Measurements from ENCODE around the gene CSK. TPM values are rescaled to one million over a fixed set of nuclear protein-coding genes. Genes with fewer than 3 reads are reported as not detected.

The CSK gene
- total RNA-seq, 2 experiments from 2014 or later = 112 to 355 TPM

GRCh38 chr15:74804935-74805334 lies 23.1 kb downstream of the CSK start:
- Histone ChIP-seq H3K4me3 (ENCODE audit: low read depth, low read length, poor library complexity, severe bottlenecking) (no peak overlapping the region), H3K36me3 (ENCODE audit: insufficient read depth, low read length) (peaks cover 59% of the 10 kb centered on the region), H3K79me2 (ENCODE audit: insufficient read depth, low read depth, low read length) (no peaks in the 10 kb centered on the region), H3K4me2 (ENCODE audit: low read length) (no peak overlapping the region), H3K9me3 (ENCODE audit: low read length) (no peaks in the 10 kb centered on the region), H3K4me1 (ENCODE audit: insufficient read depth, low read length, poor library complexity, severe bottlenecking) (peaks cover 18% of the 10 kb centered on the region), H4K20me1 (ENCODE audit: insufficient read depth, low read length) (no peaks in the 10 kb centered on the region), H3K27ac (ENCODE audit: low read depth, low read length, poor library complexity, severe bottlenecking) (no peak overlapping the region), H2AFZ (ENCODE audit: low read length) (no peak overlapping the region), H3K9me2 (ENCODE audit: insufficient read depth, low read length) (no peaks in the 10 kb centered on the region)
- TF ChIP-seq CTCF (conservative IDR thresholded peaks at IDR 0.05; ENCODE audit: low read length) (no peak), EZH2phosphoT487 (IDR thresholded peaks at IDR 0.05; ENCODE audit: borderline replicate concordance, low read depth, low read length) (no peak)
- no peak for DNase-seq (ENCODE audit: low spot score)
- POLR2A ChIA-PET = interaction anchor here (0.8 to 1.9 kb wide), 3 partner anchors 24 to 31 kb away, joined by 3 to 5 read pairs (median 3); no protein-coding TSS in a partner anchor
- intact Hi-C loops (cut with micrococcal nuclease; ENCODE audit: unreplicated experiment) = no loop called here
- CTCF ChIA-PET (ENCODE audit: unreplicated experiment) = no interaction called here
- no TSS peak for BruUV-seq (replicated peaks)

DNA sequence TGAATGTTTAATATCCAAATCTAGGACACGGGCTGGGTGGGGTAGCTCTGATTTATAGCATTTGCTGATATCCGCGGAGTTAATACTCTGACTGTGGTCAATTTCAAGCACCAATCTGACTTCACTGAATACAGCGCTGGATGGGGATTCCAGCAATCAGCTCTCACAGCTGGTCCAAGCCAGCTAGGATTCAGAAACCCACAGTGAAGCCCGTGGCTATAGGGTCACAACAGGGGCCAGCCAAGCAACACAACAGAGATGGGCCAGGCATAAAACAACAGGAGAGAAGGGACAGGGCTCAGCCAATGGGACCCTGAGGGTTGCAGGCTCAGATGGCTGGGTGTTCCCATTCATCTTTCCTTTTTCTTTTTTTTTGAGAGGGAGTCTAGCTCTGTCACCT lies 25.4 kb downstream of the CSK start:
- no peak overlapping the region for H3K4me2 ChIP-seq (ENCODE audit: low read length)
- no peak for TF ChIP-seq EZH2phosphoT487 (IDR thresholded peaks at IDR 0.05; ENCODE audit: borderline replicate concordance, low read depth, low read length)
- TF ChIP-seq CTCF (conservative IDR thresholded peaks at IDR 0.05; ENCODE audit: low read length) = no peak
- peaks cover 35% of the 10 kb centered on the region for H3K36me3 ChIP-seq (ENCODE audit: insufficient read depth, low read length)
- POLR2A ChIA-PET = interaction anchor here (0.6 to 1.9 kb wide), 5 partner anchors 14 to 257 kb away, joined by 3 to 5 read pairs (median 4); no protein-coding TSS in a partner anchor
- no peak for DNase-seq (ENCODE audit: low spot score)
- H2AFZ ChIP-seq (ENCODE audit: low read length) = no peak overlapping the region
- H3K79me2 ChIP-seq (ENCODE audit: insufficient read depth, low read depth, low read length) = no peaks in the 10 kb centered on the region
- H4K20me1 ChIP-seq (ENCODE audit: insufficient read depth, low read length) = no peaks in the 10 kb centered on the region
- no peaks in the 10 kb centered on the region for H3K9me2 ChIP-seq (ENCODE audit: insufficient read depth, low read length)
- H3K4me3 ChIP-seq (ENCODE audit: low read depth, low read length, poor library complexity, severe bottlenecking) = no peak overlapping the region
- no peak overlapping the region for H3K27ac ChIP-seq (ENCODE audit: low read depth, low read length, poor library complexity, severe bottlenecking)
- H3K4me1 ChIP-seq (ENCODE audit: insufficient read depth, low read length, poor library complexity, severe bottlenecking) = peaks cover 12% of the 10 kb centered on the region
- no peaks in the 10 kb centered on the region for H3K9me3 ChIP-seq (ENCODE audit: low read length)
- CTCF ChIA-PET (ENCODE audit: unreplicated experiment) = no interaction called here
- BruUV-seq (replicated peaks) = no TSS peak
- intact Hi-C loops (cut with micrococcal nuclease; ENCODE audit: unreplicated experiment) = no loop called here

- CTCF ChIA-PET (ENCODE audit: unreplicated experiment) = no interaction called here
- Histone ChIP-seq H3K9me2 (ENCODE audit: insufficient read depth, low read length) (no peaks in the 10 kb centered on the region), H3K36me3 (ENCODE audit: insufficient read depth, low read length) (peaks cover 25% of the 10 kb centered on the region), H3K4me1 (ENCODE audit: insufficient read depth, low read length, poor library complexity, severe bottlenecking) (peaks cover 12% of the 10 kb centered on the region), H3K9me3 (ENCODE audit: low read length) (no peaks in the 10 kb centered on the region), H3K27ac (ENCODE audit: low read depth, low read length, poor library complexity, severe bottlenecking) (no peak overlapping the region), H3K4me3 (ENCODE audit: low read depth, low read length, poor library complexity, severe bottlenecking) (no peak overlapping the region), H3K79me2 (ENCODE audit: insufficient read depth, low read depth, low read length) (no peaks in the 10 kb centered on the region), H3K4me2 (ENCODE audit: low read length) (no peak overlapping the region), H2AFZ (ENCODE audit: low read length) (no peak overlapping the region), H4K20me1 (ENCODE audit: insufficient read depth, low read length) (no peaks in the 10 kb centered on the region)
- BruUV-seq (replicated peaks) = no TSS peak
- intact Hi-C loops (cut with micrococcal nuclease; ENCODE audit: unreplicated experiment) = no loop called here
- no peak for DNase-seq (ENCODE audit: low spot score)
- POLR2A ChIA-PET = interaction anchor here (0.8 to 1.9 kb wide), 3 partner anchors 13 to 36 kb away, joined by 3 to 6 read pairs (median 4); no protein-coding TSS in a partner anchor
- TF ChIP-seq CTCF (conservative IDR thresholded peaks at IDR 0.05; ENCODE audit: low read length) (no peak), EZH2phosphoT487 (IDR thresholded peaks at IDR 0.05; ENCODE audit: borderline replicate concordance, low read depth, low read length) (no peak)
Measured at GRCh38 chr15:74808078-74808839, 26.4 kb downstream of the CSK start.

All from OCI-LY7 (cell line).